Neural cell (in vitro differentiated cells): ENCODE measurements around the gene TTLL5. TPM values are rescaled to one million over a fixed set of nuclear protein-coding genes. Genes with fewer than 3 reads are reported as not detected.

Experiments used
- H2AFZ ChIP-seq: fragments of 200-600, 300-800 bp; sonication (generic), shearing (Covaris generic); 2 replicates; pipeline ENCODE4 v1.6.0; 2014; ENCODE audit warnings: low read depth, mild to moderate bottlenecking, antibody characterized with exemption, low read length, moderate library complexity
- H3F3A ChIP-seq: fragments of 200-600 bp; shearing (Covaris generic); 2 replicates; pipeline ENCODE4 v1.6.1; 2016; ENCODE audit warnings: mild to moderate bottlenecking, moderate library complexity, mixed read lengths, antibody characterized with exemption, low read length; ENCODE audit not compliant: insufficient read depth, poor library complexity, severe bottlenecking
- H3K27ac ChIP-seq: fragments of 200-600, 300-800 bp; sonication (generic), shearing (Covaris generic); 2 replicates; pipeline ENCODE4 v1.5.1; 2014; ENCODE audit warnings: mild to moderate bottlenecking, low read length, moderate library complexity
- H3K27me3 ChIP-seq: fragments of 300-800, 200-600 bp; sonication (generic), shearing (Covaris generic); 2 replicates; pipeline ENCODE4 v1.6.0; 2014; ENCODE audit warnings: mild to moderate bottlenecking, low read depth, low read length, moderate library complexity; ENCODE audit not compliant: insufficient read depth
- H3K36me3 ChIP-seq: fragments of 300-800, 200-600 bp; sonication (generic), shearing (Covaris generic); 2 replicates; pipeline ENCODE4 v1.5.1; 2014; ENCODE audit warnings: mild to moderate bottlenecking, antibody characterized with exemption, low read length, moderate library complexity; ENCODE audit not compliant: insufficient read depth
- H3K4me2 ChIP-seq: fragments of 300-800, 200-600 bp; sonication (generic), shearing (Covaris generic); 2 replicates; pipeline ENCODE4 v1.6.0; 2014; ENCODE audit warnings: mild to moderate bottlenecking, low read length
- H3K4me3 ChIP-seq: fragments of 300-800, 200-600 bp; sonication (generic), shearing (Covaris generic); 2 replicates; pipeline ENCODE4 v1.5.1; 2014; ENCODE audit warnings: mild to moderate bottlenecking, low read length, moderate library complexity
- H3K79me2 ChIP-seq: fragments of 200-600 bp; shearing (Covaris generic); replicated peaks from 2 replicates; pipeline ENCODE4 v1.6.0; 2014; ENCODE audit warnings: mild to moderate bottlenecking, low read length, moderate library complexity; ENCODE audit not compliant: insufficient read depth
- H3K9ac ChIP-seq: fragments of 300-800, 200-600 bp; sonication (generic), shearing (Covaris generic); 2 replicates; pipeline ENCODE4 v1.6.1; 2016; ENCODE audit warnings: mild to moderate bottlenecking, low read length, mixed read lengths
- H3K9me2 ChIP-seq: fragments of 200-600 bp; shearing (Covaris generic); 2 replicates; pipeline ENCODE4 v1.6.1; 2016; ENCODE audit warnings: mild to moderate bottlenecking, low read length, mixed read lengths; ENCODE audit not compliant: insufficient read depth
- H3K9me3 ChIP-seq: fragments of 200-600, 300-800 bp; sonication (generic), shearing (Covaris generic); 2 replicates; pipeline ENCODE4 v1.6.1; 2016; ENCODE audit warnings: mild to moderate bottlenecking, mixed run types, low read length, moderate library complexity, mixed read lengths
- H4K20me1 ChIP-seq: fragments of 200-600 bp; shearing (Covaris generic); 2 replicates; pipeline ENCODE4 v1.6.1; 2016; ENCODE audit warnings: mild to moderate bottlenecking, mixed run types; ENCODE audit not compliant: insufficient read depth
- CTCF ChIP-seq: fragments of 450-650 bp; IDR thresholded peaks from 2 replicates; pipeline ENCODE4 v1.5.1; 2014; ENCODE audit warnings: antibody characterized with exemption, mild to moderate bottlenecking, moderate library complexity; ENCODE audit not compliant: poor library complexity, severe bottlenecking
- EP300 ChIP-seq: fragments of 450-650 bp; conservative IDR thresholded peaks from 2 replicates; pipeline ENCODE4 v1.6.1; 2014; ENCODE audit warnings: antibody characterized with exemption, mild to moderate bottlenecking, moderate library complexity; ENCODE audit not compliant: poor library complexity, severe bottlenecking
- MXI1 ChIP-seq: fragments of 450-650 bp; conservative IDR thresholded peaks from 2 replicates; pipeline ENCODE4 v1.6.1; 2014; ENCODE audit warnings: antibody characterized with exemption, mild to moderate bottlenecking; ENCODE audit not compliant: poor library complexity, severe bottlenecking
- POLR2AphosphoS5 ChIP-seq: IDR thresholded peaks from 2 replicates; pipeline ENCODE4 v1.6.1; 2012
- RAD21 ChIP-seq: fragments of 450-650 bp; conservative IDR thresholded peaks from 2 replicates; pipeline ENCODE4 v1.6.1; 2014; ENCODE audit warnings: antibody characterized with exemption, mild to moderate bottlenecking, moderate library complexity
- SMC3 ChIP-seq: fragments of 450-650 bp; conservative IDR thresholded peaks from 2 replicates; pipeline ENCODE4 v1.6.1; 2014; ENCODE audit warnings: antibody characterized with exemption, mild to moderate bottlenecking, moderate library complexity; ENCODE audit not compliant: poor library complexity
- TAF1 ChIP-seq: IDR thresholded peaks from 2 replicates; pipeline ENCODE4 v1.6.1; 2012; ENCODE audit warnings: low read depth
- polyA plus RNA-seq: library from polyadenylated mRNA; depleted of rRNA; stranded (reverse); fragments of >200 nt; gene quantifications from 2 replicates; pipeline ENCODE4 v1.2.3, GENCODE V29; 2014
- TF ChIP-seq, protein P1 (sequence below): IDR thresholded peaks from 2 replicates; pipeline ENCODE4 v1.6.1; 2012; ENCODE audit warnings: borderline replicate concordance

The TTLL5 gene
- polyA plus RNA-seq, 1 donor from 2014 or later: 8.2 TPM

- TF ChIP-seq, protein P1, sequence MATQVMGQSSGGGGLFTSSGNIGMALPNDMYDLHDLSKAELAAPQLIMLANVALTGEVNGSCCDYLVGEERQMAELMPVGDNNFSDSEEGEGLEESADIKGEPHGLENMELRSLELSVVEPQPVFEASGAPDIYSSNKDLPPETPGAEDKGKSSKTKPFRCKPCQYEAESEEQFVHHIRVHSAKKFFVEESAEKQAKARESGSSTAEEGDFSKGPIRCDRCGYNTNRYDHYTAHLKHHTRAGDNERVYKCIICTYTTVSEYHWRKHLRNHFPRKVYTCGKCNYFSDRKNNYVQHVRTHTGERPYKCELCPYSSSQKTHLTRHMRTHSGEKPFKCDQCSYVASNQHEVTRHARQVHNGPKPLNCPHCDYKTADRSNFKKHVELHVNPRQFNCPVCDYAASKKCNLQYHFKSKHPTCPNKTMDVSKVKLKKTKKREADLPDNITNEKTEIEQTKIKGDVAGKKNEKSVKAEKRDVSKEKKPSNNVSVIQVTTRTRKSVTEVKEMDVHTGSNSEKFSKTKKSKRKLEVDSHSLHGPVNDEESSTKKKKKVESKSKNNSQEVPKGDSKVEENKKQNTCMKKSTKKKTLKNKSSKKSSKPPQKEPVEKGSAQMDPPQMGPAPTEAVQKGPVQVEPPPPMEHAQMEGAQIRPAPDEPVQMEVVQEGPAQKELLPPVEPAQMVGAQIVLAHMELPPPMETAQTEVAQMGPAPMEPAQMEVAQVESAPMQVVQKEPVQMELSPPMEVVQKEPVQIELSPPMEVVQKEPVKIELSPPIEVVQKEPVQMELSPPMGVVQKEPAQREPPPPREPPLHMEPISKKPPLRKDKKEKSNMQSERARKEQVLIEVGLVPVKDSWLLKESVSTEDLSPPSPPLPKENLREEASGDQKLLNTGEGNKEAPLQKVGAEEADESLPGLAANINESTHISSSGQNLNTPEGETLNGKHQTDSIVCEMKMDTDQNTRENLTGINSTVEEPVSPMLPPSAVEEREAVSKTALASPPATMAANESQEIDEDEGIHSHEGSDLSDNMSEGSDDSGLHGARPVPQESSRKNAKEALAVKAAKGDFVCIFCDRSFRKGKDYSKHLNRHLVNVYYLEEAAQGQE: no peak
- TF ChIP-seq POLR2AphosphoS5 (no peak), RAD21 (no peak)
Observed at GRCh38 chr14:75987201-75987970, 326.3 kb downstream of the TTLL5 start (continued).

DNA sequence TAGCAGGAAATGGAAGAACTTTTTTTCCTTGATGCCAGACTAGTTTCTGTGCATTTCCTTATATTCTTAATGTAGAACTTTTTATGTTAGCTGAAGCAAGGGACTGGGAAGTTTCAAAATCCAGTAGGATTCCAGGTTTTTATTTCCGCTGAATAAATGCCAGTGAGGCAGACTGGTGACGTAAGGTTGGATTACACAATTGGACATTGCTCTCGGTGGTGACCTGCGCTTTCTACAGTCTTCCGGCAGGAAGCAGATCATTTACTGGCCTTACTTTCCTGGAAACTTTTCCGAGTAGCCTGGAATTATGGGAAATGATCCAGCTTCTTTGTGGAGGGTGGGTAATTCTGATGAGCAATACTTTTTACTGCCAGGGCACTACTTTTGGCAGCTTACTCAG is 328.1 kb downstream of the TTLL5 start:
- Histone ChIP-seq H3K9me3 (no peaks in the 10 kb centered on the region), H3K79me2 (peaks cover 11% of the 10 kb centered on the region), H3K4me3 (no peak overlapping the region), H3K36me3 (peaks cover 5% of the 10 kb centered on the region), H3K4me2 (no peak overlapping the region), H4K20me1 (no peaks in the 10 kb centered on the region), H3K27me3 (no peaks in the 10 kb centered on the region), H3K9ac (no peak overlapping the region), H3F3A (no peaks in the 10 kb centered on the region), H2AFZ (no peak overlapping the region), H3K27ac (no peak overlapping the region), H3K9me2 (no peaks in the 10 kb centered on the region)
- TF ChIP-seq POLR2AphosphoS5 (no peak), RAD21 (no peak), SMC3 (no peak), MXI1 (no peak), TAF1 (no peak), EP300 (no peak), CTCF (no peak)
- TF ChIP-seq, protein P1: no peak
